HG02588 (cell line): ENCODE measurements around the gene LYSMD2.

Experiments
- ATAC-seq: cut with Tn5 transposase; IDR thresholded peaks from one replicate; pipeline ENCODE4 v1.9.1; 2021; ENCODE audit warnings: mild to moderate bottlenecking, moderate library complexity; ENCODE audit not compliant: unreplicated experiment

The LYSMD2 gene

DNA sequence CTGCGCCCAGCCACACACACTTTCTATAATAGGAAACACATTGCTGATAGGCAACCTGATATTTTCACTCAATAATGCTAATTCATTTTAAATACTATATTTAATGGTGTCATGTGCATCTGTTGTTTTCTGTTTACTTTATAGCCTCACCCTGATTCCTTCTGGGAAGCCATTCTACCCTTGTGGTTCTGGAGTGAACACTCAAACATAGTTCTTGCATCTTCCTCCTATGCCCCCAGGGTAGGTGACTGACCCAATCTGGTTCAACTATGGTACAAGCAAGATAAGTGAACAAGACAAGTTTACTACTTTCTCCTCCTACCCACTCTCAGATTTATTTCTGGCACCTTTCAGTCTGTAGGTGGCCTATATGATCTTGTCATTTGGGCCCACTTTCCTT, 60.4 kb downstream of the LYSMD2 start:
- no peak for ATAC-seq

DNA sequence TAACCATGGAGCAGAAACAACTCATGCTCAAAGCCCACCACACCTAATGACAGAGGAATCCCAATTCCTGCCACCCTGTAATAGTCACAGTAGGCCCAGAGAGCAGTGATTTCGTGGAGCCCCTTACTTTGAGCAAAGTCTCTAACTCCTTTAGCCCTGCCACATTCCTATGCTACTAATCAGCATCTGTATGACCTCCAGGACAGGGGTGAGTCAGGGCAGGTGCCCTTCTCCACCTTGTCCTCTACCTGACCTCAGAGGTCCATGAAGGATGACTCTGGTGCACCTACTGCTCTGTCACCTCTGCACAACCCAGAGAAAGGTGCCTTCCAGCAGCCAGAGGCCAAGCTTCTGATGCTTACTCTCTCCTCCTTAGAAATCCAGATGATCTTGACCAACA, 62.2 kb downstream of the LYSMD2 start:
- no peak for ATAC-seq
